Bronchial epithelial cell (primary cell): ENCODE results near the gene GTF3C4. TPM values are rescaled to one million over a fixed set of nuclear protein-coding genes. Genes with fewer than 3 reads are reported as not detected.

Experiments
- DNase-seq: peaks from one replicate; pipeline ENCODE4 v3.0.0-alpha.2; 2010; ENCODE audit warnings: low read depth
- FAIRE-seq: peaks from 2 replicates; lab custom pipeline; 2011; peaks lifted over from hg19 to GRCh38; lab: Jason Lieb, UNC
- H3K27me3 ChIP-seq: 2 replicates; pipeline ENCODE4 v1.5.1; 2011; ENCODE audit warnings: low read length; ENCODE audit not compliant: control insufficient read depth, insufficient read depth
- H3K36me3 ChIP-seq: 2 replicates; pipeline ENCODE4 v1.5.1; 2011; ENCODE audit warnings: low read length; ENCODE audit not compliant: control insufficient read depth, insufficient read depth
- H3K4me3 ChIP-seq: 2 replicates; pipeline ENCODE4 v1.5.1; 2011; ENCODE audit warnings: mild to moderate bottlenecking, low read depth, low read length, control low read depth
- CTCF ChIP-seq: IDR thresholded peaks from 2 replicates; pipeline ENCODE4 v1.5.1; 2011; ENCODE audit warnings: mild to moderate bottlenecking, moderate library complexity, low read length, control low read depth, inconsistent platforms; ENCODE audit not compliant: insufficient read depth, severe bottlenecking
- total RNA-seq: library from RNA; depleted of rRNA; stranded (reverse); fragments of >200 nt; gene quantifications from 2 replicates; pipeline ENCODE4 v1.2.1, GENCODE V29; 2014

GTF3C4 gene
- total RNA-seq, 1 donor from 2014 or later, result 9.5 TPM

- Histone ChIP-seq H3K27me3 (no peaks in the 10 kb centered on the region), H3K4me3 (no peak overlapping the region), H3K36me3 (no peaks in the 10 kb centered on the region)
- no peak for FAIRE-seq
- TF ChIP-seq CTCF, result no peak
- DNase-seq, result no peak
Observed at GRCh38 chr9:132723809-132724208, 53.5 kb downstream of the GTF3C4 start.

GRCh38 chr9:132725306-132725705 is 55.0 kb downstream of the GTF3C4 start:
- peak; percentile 43 for FAIRE-seq
- no peak for DNase-seq
- Histone ChIP-seq H3K4me3 (no peak overlapping the region), H3K36me3 (no peaks in the 10 kb centered on the region), H3K27me3 (no peaks in the 10 kb centered on the region)
- no peak for TF ChIP-seq CTCF

- no peak for TF ChIP-seq CTCF
- DNase-seq (no peak), FAIRE-seq (no peak)
- H3K4me3 ChIP-seq, result no peak overlapping the region
- H3K27me3 ChIP-seq, result no peaks in the 10 kb centered on the region
- H3K36me3 ChIP-seq, result no peaks in the 10 kb centered on the region
Observed at GRCh38 chr9:132726576-132727130, 56.4 kb downstream of the GTF3C4 start.

GRCh38 chr9:132728071-132728470 is 57.8 kb downstream of the GTF3C4 start:
- Histone ChIP-seq H3K27me3 (peaks cover 2% of the 10 kb centered on the region), H3K4me3 (no peak overlapping the region), H3K36me3 (no peaks in the 10 kb centered on the region)
- FAIRE-seq (no peak), DNase-seq (no peak)
- TF ChIP-seq CTCF, result no peak

- DNase-seq, result no peak
- no peaks in the 10 kb centered on the region for H3K36me3 ChIP-seq
- FAIRE-seq, result no peak
- no peak overlapping the region for H3K4me3 ChIP-seq
- no peak for TF ChIP-seq CTCF
- peaks cover 2% of the 10 kb centered on the region for H3K27me3 ChIP-seq
Observed at GRCh38 chr9:132728497-132728896, 58.2 kb downstream of the GTF3C4 start.
